Measurements from ENCODE around the gene MRPL12. TPM values are rescaled to one million over a fixed set of nuclear protein-coding genes. Genes with fewer than 3 reads are reported as not detected.
A peak's percentile ranks its signal among the peaks of the same experiment; 100 is the strongest.

The MRPL12 gene
- total RNA-seq, 3 donors from 2014 or later: 18.4 to 32.3 (median 32.1) TPM

DNA sequence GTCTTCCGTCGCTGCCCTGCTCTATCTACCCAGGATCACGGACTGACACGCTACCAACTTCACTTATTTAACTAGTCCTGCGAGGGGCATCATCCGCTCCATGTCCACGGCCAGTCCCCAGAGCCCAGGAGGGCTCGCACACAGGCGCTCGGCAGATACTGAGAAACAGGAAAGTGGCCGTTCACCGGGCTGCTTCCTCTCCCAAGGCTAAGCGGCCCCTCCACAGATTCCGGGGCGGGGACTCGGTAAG is 37.1 kb upstream of the MRPL12 start:
- Histone ChIP-seq H3K27me3 (no peaks in the 10 kb centered on the region), H3K36me3 (no peaks in the 10 kb centered on the region), H3K4me3 (peak overlapping the region; percentile 78 to 99 (median 98)), H3K27ac (peak overlapping the region; percentile 91 to 93), H3K4me1 (peaks cover 0 to 13% of the 10 kb centered on the region in 2 donors), H3K9me3 (no peaks in the 10 kb centered on the region)
- no peak for DNase-seq (ENCODE audit: low spot score in 2 of 2)
- intact Hi-C loops (cut with DNase I; ENCODE audit: low total_unique reads): no loop called here
- TF ChIP-seq POLR2A (IDR thresholded peaks at IDR 0.05) (no peak), POLR2AphosphoS5 (IDR thresholded peaks at IDR 0.05) (no peak)
- TF ChIP-seq, protein P1, sequence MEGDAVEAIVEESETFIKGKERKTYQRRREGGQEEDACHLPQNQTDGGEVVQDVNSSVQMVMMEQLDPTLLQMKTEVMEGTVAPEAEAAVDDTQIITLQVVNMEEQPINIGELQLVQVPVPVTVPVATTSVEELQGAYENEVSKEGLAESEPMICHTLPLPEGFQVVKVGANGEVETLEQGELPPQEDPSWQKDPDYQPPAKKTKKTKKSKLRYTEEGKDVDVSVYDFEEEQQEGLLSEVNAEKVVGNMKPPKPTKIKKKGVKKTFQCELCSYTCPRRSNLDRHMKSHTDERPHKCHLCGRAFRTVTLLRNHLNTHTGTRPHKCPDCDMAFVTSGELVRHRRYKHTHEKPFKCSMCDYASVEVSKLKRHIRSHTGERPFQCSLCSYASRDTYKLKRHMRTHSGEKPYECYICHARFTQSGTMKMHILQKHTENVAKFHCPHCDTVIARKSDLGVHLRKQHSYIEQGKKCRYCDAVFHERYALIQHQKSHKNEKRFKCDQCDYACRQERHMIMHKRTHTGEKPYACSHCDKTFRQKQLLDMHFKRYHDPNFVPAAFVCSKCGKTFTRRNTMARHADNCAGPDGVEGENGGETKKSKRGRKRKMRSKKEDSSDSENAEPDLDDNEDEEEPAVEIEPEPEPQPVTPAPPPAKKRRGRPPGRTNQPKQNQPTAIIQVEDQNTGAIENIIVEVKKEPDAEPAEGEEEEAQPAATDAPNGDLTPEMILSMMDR (IDR thresholded peaks at IDR 0.05): no peak

DNA sequence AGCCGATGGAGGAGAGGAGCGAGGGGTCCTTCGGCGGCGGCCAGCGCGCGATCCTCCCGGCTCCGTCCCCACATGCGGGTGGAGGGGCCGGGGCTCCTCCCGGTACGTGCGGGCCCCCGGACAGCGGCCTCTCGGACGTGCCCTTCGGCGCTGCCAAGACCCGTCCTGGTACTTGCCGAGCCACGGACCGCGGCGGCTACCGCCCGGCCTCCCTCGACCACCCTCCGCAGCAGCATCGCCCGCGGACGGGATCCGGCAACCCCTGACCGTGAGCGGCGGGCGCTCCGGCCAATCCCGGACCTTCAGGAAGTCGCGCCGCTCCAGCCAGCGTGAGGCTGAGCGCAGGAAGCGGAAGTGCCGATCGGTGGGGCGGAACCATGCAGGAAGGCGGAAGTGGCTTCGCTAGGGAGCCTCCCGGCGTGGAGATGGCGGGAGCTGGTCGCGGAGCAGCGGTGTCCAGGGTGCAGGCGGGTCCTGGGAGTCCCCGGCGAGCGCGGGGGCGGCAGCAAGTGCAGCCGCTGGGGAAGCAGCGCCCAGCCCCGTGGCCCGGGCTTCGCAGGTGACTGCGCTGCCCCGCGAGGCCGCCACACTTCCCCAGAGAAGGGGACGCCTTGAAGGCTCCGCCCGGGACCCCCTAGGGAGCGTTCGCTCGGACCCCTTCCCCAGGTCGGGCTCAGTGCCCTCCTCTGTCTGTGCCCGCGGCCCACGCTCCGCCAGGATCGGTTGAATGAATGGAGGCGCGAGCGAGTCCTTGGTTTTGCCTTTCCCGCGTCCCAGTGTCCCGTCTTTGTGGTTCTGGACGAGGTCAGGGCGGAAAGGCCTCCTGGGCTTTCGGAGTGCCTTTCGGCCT is 36.6 kb upstream of the MRPL12 start, which contains the start of the genes CCDC137 and OXLD1:
Gene CCDC137 (plus strand): TSS at position 396 of the 850 bp plus-strand sequence. CDS start 30 bp downstream, at position 426.
Gene OXLD1 (minus strand): TSS at position 264 of the 850 bp plus-strand sequence. CDS start 28 bp downstream, at position 236.
- Histone ChIP-seq H3K9me3 (no peaks in the 10 kb centered on the region), H3K36me3 (no peaks in the 10 kb centered on the region), H3K27ac (peak within 1 kb of the TSS; percentile 91 to 93), H3K27me3 (no peaks in the 10 kb centered on the region), H3K4me1 (peaks cover 0 to 13% of the 10 kb centered on the region in 2 donors), H3K4me3 (peak within 1 kb of the TSS; percentile 78 to 99 (median 98))
- TF ChIP-seq POLR2AphosphoS5 (IDR thresholded peaks at IDR 0.05) (peak; percentile 79 to 96 (median 93)), POLR2A (IDR thresholded peaks at IDR 0.05) (peak; percentile 79)
- TF ChIP-seq, protein P1 (IDR thresholded peaks at IDR 0.05): no peak
- DNase-seq (ENCODE audit: low spot score in 2 of 2): peak; percentile 93 to 96
- intact Hi-C loops (cut with DNase I; ENCODE audit: low total_unique reads): no loop called here

DNA sequence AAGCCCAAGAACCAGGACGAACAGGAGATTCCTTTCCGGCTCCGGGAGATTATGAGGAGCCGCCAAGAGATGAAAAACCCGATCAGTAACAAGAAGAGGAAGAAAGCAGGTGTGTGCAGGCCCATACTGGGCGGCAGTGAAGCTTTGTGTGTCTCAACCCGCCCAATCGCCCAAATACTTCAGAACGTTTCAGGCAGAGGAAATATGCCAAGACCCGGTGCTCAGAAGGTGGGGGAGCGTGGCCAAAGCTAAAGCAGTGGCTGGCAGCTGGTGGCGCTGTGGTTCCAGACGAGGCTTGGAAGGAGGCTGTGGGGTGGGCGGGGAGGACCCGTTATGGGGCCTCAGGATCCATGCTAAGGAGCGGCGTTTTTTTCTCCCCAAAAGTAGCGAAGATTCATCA is 35.4 kb upstream of the MRPL12 start:
- peak overlapping the region; percentile 78 to 99 (median 98) for H3K4me3 ChIP-seq
- no peaks in the 10 kb centered on the region for H3K27me3 ChIP-seq
- DNase-seq (ENCODE audit: low spot score in 2 of 2): no peak
- H3K36me3 ChIP-seq: no peaks in the 10 kb centered on the region
- peaks cover 0 to 13% of the 10 kb centered on the region in 2 donors for H3K4me1 ChIP-seq
- intact Hi-C loops (cut with DNase I; ENCODE audit: low total_unique reads): no loop called here
- no peak overlapping the region for H3K27ac ChIP-seq
- no peaks in the 10 kb centered on the region for H3K9me3 ChIP-seq
- TF ChIP-seq POLR2AphosphoS5 (IDR thresholded peaks at IDR 0.05) (no peak), POLR2A (IDR thresholded peaks at IDR 0.05) (no peak)
- TF ChIP-seq, protein P1 (IDR thresholded peaks at IDR 0.05): no peak

DNA sequence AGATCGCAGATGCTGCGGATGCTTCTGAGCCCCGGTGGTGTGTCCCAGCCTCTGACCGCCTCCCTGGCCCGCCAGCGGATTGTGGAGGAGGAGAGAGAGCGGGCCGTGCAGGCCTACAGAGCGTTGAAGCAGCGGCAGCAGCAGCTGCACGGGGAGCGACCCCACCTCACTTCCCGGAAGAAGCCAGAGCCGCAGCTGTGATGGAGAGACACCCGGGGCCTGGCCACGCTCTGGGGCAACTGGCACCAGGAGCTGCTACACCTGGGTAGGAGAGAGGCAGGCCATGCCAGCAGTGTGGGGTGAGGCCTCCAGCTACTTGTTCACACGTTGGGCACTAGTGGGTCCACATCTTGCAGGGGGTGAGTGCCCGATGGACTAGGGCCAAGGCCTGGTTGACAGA is 30.7 kb upstream of the MRPL12 start:
- intact Hi-C loops (cut with DNase I; ENCODE audit: low total_unique reads): no loop called here
- H3K27ac ChIP-seq: no peak overlapping the region
- H3K9me3 ChIP-seq: no peaks in the 10 kb centered on the region
- no peaks in the 10 kb centered on the region for H3K27me3 ChIP-seq
- no peak overlapping the region for H3K4me3 ChIP-seq
- no peak for DNase-seq (ENCODE audit: low spot score in 2 of 2)
- TF ChIP-seq, protein P1 (IDR thresholded peaks at IDR 0.05): no peak
- TF ChIP-seq POLR2A (IDR thresholded peaks at IDR 0.05): no peak
- TF ChIP-seq POLR2AphosphoS5 (IDR thresholded peaks at IDR 0.05): no peak
- H3K4me1 ChIP-seq: peaks cover 0 to 4% of the 10 kb centered on the region in 2 donors
- no peaks in the 10 kb centered on the region for H3K36me3 ChIP-seq

DNA sequence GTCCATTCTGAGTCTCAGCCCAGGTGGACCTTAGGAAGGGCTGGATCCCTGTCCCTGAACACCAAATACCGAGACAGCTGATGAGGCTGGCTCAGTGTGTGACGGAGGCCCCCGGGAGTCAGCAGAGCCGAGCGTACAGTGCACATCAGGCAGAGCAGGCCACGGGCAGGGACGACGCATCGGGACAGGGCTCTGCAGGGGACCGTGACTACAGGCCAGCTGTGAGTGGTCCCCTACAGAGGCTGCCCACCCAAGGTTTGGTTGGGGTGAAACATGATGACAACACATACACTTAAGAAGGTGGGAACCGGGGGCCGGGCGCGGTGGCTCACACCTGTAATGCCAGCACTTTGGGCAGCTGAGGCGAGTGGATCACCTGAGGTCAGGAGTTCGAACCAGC is 30.2 kb upstream of the MRPL12 start:
- Histone ChIP-seq H3K4me1 (no peaks in the 10 kb centered on the region), H3K27me3 (no peaks in the 10 kb centered on the region), H3K36me3 (no peaks in the 10 kb centered on the region), H3K9me3 (no peaks in the 10 kb centered on the region), H3K27ac (no peak overlapping the region), H3K4me3 (no peak overlapping the region)
- TF ChIP-seq, protein P1 (IDR thresholded peaks at IDR 0.05): no peak
- TF ChIP-seq POLR2A (IDR thresholded peaks at IDR 0.05): no peak
- DNase-seq (ENCODE audit: low spot score in 2 of 2): no peak
- intact Hi-C loops (cut with DNase I; ENCODE audit: low total_unique reads): no loop called here

Data from breast epithelium (tissue), 4 donors.